HEK293 (cell line): ENCODE data around the gene IFITM1.

Experiments
- CTCF ChIA-PET: fragments of 350-600 bp; formaldehyde crosslinking; extraction: SDS; loops from one replicate; lab custom pipeline; 2021; ENCODE audit warnings: antibody characterized with exemption; lab: Yijun Ruan, JAX
- POLR2A ChIA-PET: fragments of 300-600 bp; formaldehyde crosslinking; extraction: SDS; loops from one replicate; lab custom pipeline; 2020; ENCODE audit warnings: antibody characterized with exemption, inconsistent platforms; lab: Yijun Ruan, JAX
- H3K27ac ChIP-seq: fragments of 200-500 bp; sonication (Bioruptor generic); 2 replicates; pipeline ENCODE4 v1.5.1; 2014; ENCODE audit warnings: low read depth, low read length, control low read depth, inconsistent platforms; ENCODE audit errors: extremely low read depth
- H3K36me3 ChIP-seq, 2 experiments: fragments of 200-500 bp in 1 of 2; sonication (Bioruptor generic) in 1 of 2; 1 replicate in 1 of 2; 2 replicates in 1 of 2; pipeline ENCODE4 v1.5.1; 2014 to 2017; ENCODE audit warnings: inconsistent platforms in 2 of 2, low read length in 2 of 2; ENCODE audit not compliant: control insufficient read depth in 2 of 2, insufficient read depth in 1 of 2
- H3K4me1 ChIP-seq: fragments of 200-500 bp; sonication (Bioruptor generic); 2 replicates; pipeline ENCODE4 v1.5.1; 2014; ENCODE audit warnings: mild to moderate bottlenecking, low read length, inconsistent platforms; ENCODE audit not compliant: control insufficient read depth, insufficient read depth
- H3K4me3 ChIP-seq: 2 replicates; pipeline ENCODE4 v1.5.1; 2011; ENCODE audit warnings: low read depth, mild to moderate bottlenecking, control low read depth, low read length, moderate library complexity
- H3K9me3 ChIP-seq: fragments of 200-500 bp; sonication (Bioruptor generic); 2 replicates; pipeline ENCODE4 v1.5.1; 2014; ENCODE audit warnings: low read depth, low read length, inconsistent platforms; ENCODE audit not compliant: control insufficient read depth, insufficient read depth
- BCL6B ChIP-seq: fragments of 450-650 bp; formaldehyde crosslinking; IDR thresholded peaks from 2 replicates; pipeline ENCODE4 v1.5.1; 2017; ENCODE audit warnings: missing biosample characterization, missing genetic modification characterization
- GLIS1 ChIP-seq: fragments of 450-650 bp; formaldehyde crosslinking; IDR thresholded peaks from 2 replicates; pipeline ENCODE4 v1.5.1; 2016; ENCODE audit warnings: missing biosample characterization, missing genetic modification characterization
- GLIS2 ChIP-seq: fragments of 450-650 bp; formaldehyde crosslinking; IDR thresholded peaks from 2 replicates; pipeline ENCODE4 v1.5.1; 2016; ENCODE audit warnings: missing biosample characterization, missing genetic modification characterization
- OVOL3 ChIP-seq: fragments of 450-650 bp; formaldehyde crosslinking; IDR thresholded peaks from 2 replicates; pipeline ENCODE4 v1.5.1; 2016; ENCODE audit warnings: missing biosample characterization, missing genetic modification characterization
- PRDM1 ChIP-seq: fragments of 450-650 bp; formaldehyde crosslinking; IDR thresholded peaks from 2 replicates; pipeline ENCODE4; 2016; ENCODE audit warnings: missing biosample characterization, missing genetic modification characterization
- SCRT2 ChIP-seq: fragments of 450-650 bp; formaldehyde crosslinking; IDR thresholded peaks from 2 replicates; pipeline ENCODE4 v1.5.1; 2016; ENCODE audit warnings: missing biosample characterization, missing genetic modification characterization
- ZBTB11 ChIP-seq: fragments of 450-650 bp; formaldehyde crosslinking; conservative IDR thresholded peaks from 2 replicates; pipeline ENCODE4 v1.5.1; 2016; ENCODE audit warnings: low read depth, missing biosample characterization, missing genetic modification characterization
- ZBTB26 ChIP-seq: fragments of 450-650 bp; formaldehyde crosslinking; optimal IDR thresholded peaks from 2 replicates; pipeline ENCODE3; 2016; ENCODE audit warnings: missing biosample characterization, mild to moderate bottlenecking, missing genetic modification characterization
- ZNF114 ChIP-seq: fragments of 450-650 bp; formaldehyde crosslinking; IDR thresholded peaks from 2 replicates; pipeline ENCODE4 v1.5.0; 2017; ENCODE audit warnings: missing biosample characterization, missing genetic modification characterization
- ZNF121 ChIP-seq: fragments of 450-650 bp; formaldehyde crosslinking; IDR thresholded peaks from 2 replicates; pipeline ENCODE4 v1.5.1; 2016; ENCODE audit warnings: missing biosample characterization, missing genetic modification characterization
- ZNF214 ChIP-seq: fragments of 450-650 bp; formaldehyde crosslinking; IDR thresholded peaks from 2 replicates; pipeline ENCODE4 v1.5.1; 2017; ENCODE audit warnings: missing biosample characterization, mild to moderate bottlenecking, missing genetic modification characterization, borderline replicate concordance
- ZNF341 ChIP-seq: fragments of 450-650 bp; formaldehyde crosslinking; IDR thresholded peaks from 2 replicates; pipeline ENCODE4; 2016; ENCODE audit warnings: low read depth, missing biosample characterization, missing genetic modification characterization
- ZNF530 ChIP-seq: fragments of 450-650 bp; formaldehyde crosslinking; IDR thresholded peaks from 2 replicates; pipeline ENCODE4 v1.5.1; 2016; ENCODE audit warnings: low read depth, missing biosample characterization, missing genetic modification characterization
- ZNF664 ChIP-seq: fragments of 450-650 bp; formaldehyde crosslinking; IDR thresholded peaks from 2 replicates; pipeline ENCODE4 v1.5.1; 2016; ENCODE audit warnings: missing biosample characterization, missing genetic modification characterization
- TF ChIP-seq, protein P1 (sequence below): fragments of 450-650 bp; formaldehyde crosslinking; IDR thresholded peaks from 2 replicates; pipeline ENCODE4 v1.5.0; 2017; ENCODE audit warnings: missing biosample characterization, missing genetic modification characterization, borderline replicate concordance
- TF ChIP-seq, protein P2 (sequence below): IDR thresholded peaks from 2 replicates; pipeline ENCODE4 v1.6.1; 2011; ENCODE audit warnings: mild to moderate bottlenecking, low read depth, low read length, borderline replicate concordance
- TF ChIP-seq, protein P3 (sequence below): sonication (generic); formaldehyde crosslinking; IDR thresholded peaks from 2 replicates; pipeline ENCODE4 v1.8.1; 2022; ENCODE audit warnings: mild to moderate bottlenecking, moderate library complexity, missing genetic modification reagents
- TF ChIP-seq, protein P4 (sequence below): fragments of 450-650 bp; formaldehyde crosslinking; IDR thresholded peaks from 2 replicates; pipeline ENCODE4 v1.5.1; 2017; ENCODE audit warnings: missing biosample characterization, missing genetic modification characterization

The IFITM1 gene

GRCh38 chr11:313787-314553 is at the start of gene IFITM1:
Gene IFITM1 (plus strand): TSS chr11:314040. CDS start chr11:314171, 131 bp downstream.
- TF ChIP-seq, protein P1, sequence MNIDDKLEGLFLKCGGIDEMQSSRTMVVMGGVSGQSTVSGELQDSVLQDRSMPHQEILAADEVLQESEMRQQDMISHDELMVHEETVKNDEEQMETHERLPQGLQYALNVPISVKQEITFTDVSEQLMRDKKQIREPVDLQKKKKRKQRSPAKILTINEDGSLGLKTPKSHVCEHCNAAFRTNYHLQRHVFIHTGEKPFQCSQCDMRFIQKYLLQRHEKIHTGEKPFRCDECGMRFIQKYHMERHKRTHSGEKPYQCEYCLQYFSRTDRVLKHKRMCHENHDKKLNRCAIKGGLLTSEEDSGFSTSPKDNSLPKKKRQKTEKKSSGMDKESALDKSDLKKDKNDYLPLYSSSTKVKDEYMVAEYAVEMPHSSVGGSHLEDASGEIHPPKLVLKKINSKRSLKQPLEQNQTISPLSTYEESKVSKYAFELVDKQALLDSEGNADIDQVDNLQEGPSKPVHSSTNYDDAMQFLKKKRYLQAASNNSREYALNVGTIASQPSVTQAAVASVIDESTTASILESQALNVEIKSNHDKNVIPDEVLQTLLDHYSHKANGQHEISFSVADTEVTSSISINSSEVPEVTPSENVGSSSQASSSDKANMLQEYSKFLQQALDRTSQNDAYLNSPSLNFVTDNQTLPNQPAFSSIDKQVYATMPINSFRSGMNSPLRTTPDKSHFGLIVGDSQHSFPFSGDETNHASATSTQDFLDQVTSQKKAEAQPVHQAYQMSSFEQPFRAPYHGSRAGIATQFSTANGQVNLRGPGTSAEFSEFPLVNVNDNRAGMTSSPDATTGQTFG (tag by site-specific recombination) = no peak
- TF ChIP-seq ZNF114 (tag by site-specific recombination) = no peak
- no peak for TF ChIP-seq ZNF214
- TF ChIP-seq, protein P2, sequence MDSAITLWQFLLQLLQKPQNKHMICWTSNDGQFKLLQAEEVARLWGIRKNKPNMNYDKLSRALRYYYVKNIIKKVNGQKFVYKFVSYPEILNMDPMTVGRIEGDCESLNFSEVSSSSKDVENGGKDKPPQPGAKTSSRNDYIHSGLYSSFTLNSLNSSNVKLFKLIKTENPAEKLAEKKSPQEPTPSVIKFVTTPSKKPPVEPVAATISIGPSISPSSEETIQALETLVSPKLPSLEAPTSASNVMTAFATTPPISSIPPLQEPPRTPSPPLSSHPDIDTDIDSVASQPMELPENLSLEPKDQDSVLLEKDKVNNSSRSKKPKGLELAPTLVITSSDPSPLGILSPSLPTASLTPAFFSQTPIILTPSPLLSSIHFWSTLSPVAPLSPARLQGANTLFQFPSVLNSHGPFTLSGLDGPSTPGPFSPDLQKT = no peak
- TF ChIP-seq GLIS2 (tag by site-specific recombination) = peak; percentile 61
- TF ChIP-seq BCL6B = no peak
- peak; percentile 36 for TF ChIP-seq GLIS1 (tag by site-specific recombination)
- no peak for TF ChIP-seq ZBTB11 (tag by site-specific recombination)
- no peak for TF ChIP-seq ZNF121 (tag by site-specific recombination)
- peak; percentile 52; the same call in 1 of the 2 replicates for TF ChIP-seq PRDM1 (tag by site-specific recombination)
- TF ChIP-seq SCRT2 = peak; percentile 40; the same call in 1 of the 2 replicates
- no peak for TF ChIP-seq OVOL3
- TF ChIP-seq ZNF664 (tag by site-specific recombination) = no peak
- no peak for TF ChIP-seq ZBTB26 (tag by site-specific recombination)
- TF ChIP-seq ZNF341 = peak; percentile 79
- TF ChIP-seq, protein P3, sequence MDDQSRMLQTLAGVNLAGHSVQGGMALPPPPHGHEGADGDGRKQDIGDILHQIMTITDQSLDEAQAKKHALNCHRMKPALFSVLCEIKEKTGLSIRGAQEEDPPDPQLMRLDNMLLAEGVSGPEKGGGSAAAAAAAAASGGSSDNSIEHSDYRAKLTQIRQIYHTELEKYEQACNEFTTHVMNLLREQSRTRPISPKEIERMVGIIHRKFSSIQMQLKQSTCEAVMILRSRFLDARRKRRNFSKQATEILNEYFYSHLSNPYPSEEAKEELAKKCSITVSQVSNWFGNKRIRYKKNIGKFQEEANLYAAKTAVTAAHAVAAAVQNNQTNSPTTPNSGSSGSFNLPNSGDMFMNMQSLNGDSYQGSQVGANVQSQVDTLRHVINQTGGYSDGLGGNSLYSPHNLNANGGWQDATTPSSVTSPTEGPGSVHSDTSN (CRISPR knock-in tag) = no peak
- no peak for TF ChIP-seq ZNF530
- TF ChIP-seq, protein P4, sequence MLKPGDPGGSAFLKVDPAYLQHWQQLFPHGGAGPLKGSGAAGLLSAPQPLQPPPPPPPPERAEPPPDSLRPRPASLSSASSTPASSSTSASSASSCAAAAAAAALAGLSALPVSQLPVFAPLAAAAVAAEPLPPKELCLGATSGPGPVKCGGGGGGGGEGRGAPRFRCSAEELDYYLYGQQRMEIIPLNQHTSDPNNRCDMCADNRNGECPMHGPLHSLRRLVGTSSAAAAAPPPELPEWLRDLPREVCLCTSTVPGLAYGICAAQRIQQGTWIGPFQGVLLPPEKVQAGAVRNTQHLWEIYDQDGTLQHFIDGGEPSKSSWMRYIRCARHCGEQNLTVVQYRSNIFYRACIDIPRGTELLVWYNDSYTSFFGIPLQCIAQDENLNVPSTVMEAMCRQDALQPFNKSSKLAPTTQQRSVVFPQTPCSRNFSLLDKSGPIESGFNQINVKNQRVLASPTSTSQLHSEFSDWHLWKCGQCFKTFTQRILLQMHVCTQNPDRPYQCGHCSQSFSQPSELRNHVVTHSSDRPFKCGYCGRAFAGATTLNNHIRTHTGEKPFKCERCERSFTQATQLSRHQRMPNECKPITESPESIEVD (tag by site-specific recombination) = 0 out of 2 replicates have a peak, but pooled peaks have one; percentile 45
- Histone ChIP-seq H3K4me1 (no peaks in the 10 kb centered on the region), H3K4me3 (no peak within 1 kb of the TSS; the same call in 1 of the 2 replicates), H3K36me3 (no peaks in the 10 kb centered on the region), H3K27ac (no peak within 1 kb of the TSS), H3K9me3 (no peaks in the 10 kb centered on the region)
- CTCF ChIA-PET = no interaction called here
- POLR2A ChIA-PET = no interaction called here
